HEK293 (cell line): ENCODE measurements around the gene SARS1.

Experiments used
- CTCF ChIA-PET: fragments of 350-600 bp; formaldehyde crosslinking; extraction: SDS; loops from one replicate; lab custom pipeline; 2021; ENCODE audit warnings: antibody characterized with exemption; lab: Yijun Ruan, JAX
- POLR2A ChIA-PET: fragments of 300-600 bp; formaldehyde crosslinking; extraction: SDS; loops from one replicate; lab custom pipeline; 2020; ENCODE audit warnings: antibody characterized with exemption, inconsistent platforms; lab: Yijun Ruan, JAX
- H3K27ac ChIP-seq: fragments of 200-500 bp; sonication (Bioruptor generic); 2 replicates; pipeline ENCODE4 v1.5.1; 2014; ENCODE audit warnings: low read depth, low read length, control low read depth, inconsistent platforms; ENCODE audit errors: extremely low read depth
- H3K36me3 ChIP-seq, 2 experiments: fragments of 200-500 bp in 1 of 2; sonication (Bioruptor generic) in 1 of 2; 1 replicate in 1 of 2; 2 replicates in 1 of 2; pipeline ENCODE4 v1.5.1; 2014 to 2017; ENCODE audit warnings: inconsistent platforms in 2 of 2, low read length in 2 of 2; ENCODE audit not compliant: control insufficient read depth in 2 of 2, insufficient read depth in 1 of 2
- H3K4me1 ChIP-seq: fragments of 200-500 bp; sonication (Bioruptor generic); 2 replicates; pipeline ENCODE4 v1.5.1; 2014; ENCODE audit warnings: mild to moderate bottlenecking, low read length, inconsistent platforms; ENCODE audit not compliant: control insufficient read depth, insufficient read depth
- H3K4me3 ChIP-seq: 2 replicates; pipeline ENCODE4 v1.5.1; 2011; ENCODE audit warnings: low read depth, mild to moderate bottlenecking, control low read depth, low read length, moderate library complexity
- H3K9me3 ChIP-seq: fragments of 200-500 bp; sonication (Bioruptor generic); 2 replicates; pipeline ENCODE4 v1.5.1; 2014; ENCODE audit warnings: low read depth, low read length, inconsistent platforms; ENCODE audit not compliant: control insufficient read depth, insufficient read depth
- BCL11A ChIP-seq: fragments of 450-650 bp; formaldehyde crosslinking; IDR thresholded peaks from 2 replicates; pipeline ENCODE4 v1.5.1; 2016; ENCODE audit warnings: low read depth, missing biosample characterization, missing genetic modification characterization
- EGR2 ChIP-seq: fragments of 450-650 bp; formaldehyde crosslinking; IDR thresholded peaks from 2 replicates; pipeline ENCODE4 v1.5.1; 2016; ENCODE audit warnings: low read depth, missing biosample characterization, missing genetic modification characterization
- MZF1 ChIP-seq: fragments of 450-650 bp; formaldehyde crosslinking; IDR thresholded peaks from 2 replicates; pipeline ENCODE4 v1.5.1; 2017; ENCODE audit warnings: missing biosample characterization, missing genetic modification characterization, borderline replicate concordance
- SALL2 ChIP-seq: fragments of 450-650 bp; formaldehyde crosslinking; IDR thresholded peaks from 2 replicates; pipeline ENCODE4 v1.5.0; 2017; ENCODE audit warnings: missing biosample characterization, mild to moderate bottlenecking, missing genetic modification characterization, borderline replicate concordance
- TCF7L2 ChIP-seq: IDR thresholded peaks from 2 replicates; pipeline ENCODE4 v1.6.1; 2011; ENCODE audit warnings: low read depth, mild to moderate bottlenecking, inconsistent platforms, low read length, moderate library complexity, borderline replicate concordance
- TSHZ1 ChIP-seq: fragments of 450-650 bp; formaldehyde crosslinking; IDR thresholded peaks from 2 replicates; pipeline ENCODE4 v1.5.1; 2016; ENCODE audit warnings: missing biosample characterization, missing genetic modification characterization, borderline replicate concordance
- WT1 ChIP-seq: fragments of 450-650 bp; formaldehyde crosslinking; IDR thresholded peaks from 2 replicates; pipeline ENCODE4 v1.5.1; 2016; ENCODE audit warnings: missing biosample characterization, missing genetic modification characterization
- ZNF121 ChIP-seq: fragments of 450-650 bp; formaldehyde crosslinking; IDR thresholded peaks from 2 replicates; pipeline ENCODE4 v1.5.1; 2016; ENCODE audit warnings: missing biosample characterization, missing genetic modification characterization
- ZNF157 ChIP-seq: fragments of 450-650 bp; formaldehyde crosslinking; IDR thresholded peaks from 2 replicates; pipeline ENCODE4 v1.5.1; 2016; ENCODE audit warnings: missing biosample characterization, missing genetic modification characterization
- ZNF2 ChIP-seq: fragments of 450-650 bp; formaldehyde crosslinking; IDR thresholded peaks from 2 replicates; pipeline ENCODE4 v1.5.1; 2016; ENCODE audit warnings: missing biosample characterization, missing genetic modification characterization
- ZNF223 ChIP-seq: fragments of 450-650 bp; formaldehyde crosslinking; IDR thresholded peaks from 2 replicates; pipeline ENCODE4 v1.5.1; 2016; ENCODE audit warnings: missing biosample characterization, missing genetic modification characterization
- ZNF350 ChIP-seq: fragments of 450-650 bp; formaldehyde crosslinking; IDR thresholded peaks from 2 replicates; pipeline ENCODE4 v1.5.0; 2017; ENCODE audit warnings: missing biosample characterization, mild to moderate bottlenecking, missing genetic modification characterization
- ZNF391 ChIP-seq: fragments of 450-650 bp; formaldehyde crosslinking; IDR thresholded peaks from 2 replicates; pipeline ENCODE4 v1.5.1; 2016; ENCODE audit warnings: low read depth, missing biosample characterization, missing genetic modification characterization, borderline replicate concordance
- ZNF416 ChIP-seq: fragments of 450-650 bp; formaldehyde crosslinking; IDR thresholded peaks from 2 replicates; pipeline ENCODE4 v1.5.1; 2016; ENCODE audit warnings: missing biosample characterization, missing genetic modification characterization
- ZNF514 ChIP-seq: fragments of 450-650 bp; formaldehyde crosslinking; IDR thresholded peaks from 2 replicates; pipeline ENCODE4 v1.5.1; 2016; ENCODE audit warnings: missing biosample characterization, missing genetic modification characterization
- ZNF544 ChIP-seq: fragments of 450-650 bp; formaldehyde crosslinking; IDR thresholded peaks from 2 replicates; pipeline ENCODE4 v1.5.0; 2017; ENCODE audit warnings: missing biosample characterization, missing genetic modification characterization
- ZNF585B ChIP-seq: fragments of 450-650 bp; formaldehyde crosslinking; IDR thresholded peaks from 2 replicates; pipeline ENCODE4 v1.5.1; 2016; ENCODE audit warnings: missing biosample characterization, missing genetic modification characterization
- ZNF626 ChIP-seq: fragments of 450-650 bp; sonication (Bioruptor Pico); formaldehyde crosslinking; IDR thresholded peaks from 2 replicates; pipeline ENCODE4 v1.5.1; 2018; ENCODE audit warnings: missing biosample characterization, missing genetic modification characterization, inconsistent platforms
- ZNF707 ChIP-seq: fragments of 450-650 bp; formaldehyde crosslinking; IDR thresholded peaks from 2 replicates; pipeline ENCODE4 v1.5.1; 2016; ENCODE audit warnings: missing biosample characterization, missing genetic modification characterization
- ZNF747 ChIP-seq: fragments of 450-650 bp; formaldehyde crosslinking; IDR thresholded peaks from 2 replicates; pipeline ENCODE4 v1.5.1; 2016; ENCODE audit warnings: missing biosample characterization, missing genetic modification characterization
- ZNF768 ChIP-seq: fragments of 450-650 bp; formaldehyde crosslinking; IDR thresholded peaks from 2 replicates; pipeline ENCODE4 v1.5.1; 2018; ENCODE audit warnings: missing biosample characterization, mild to moderate bottlenecking, missing genetic modification characterization
- ZNF777 ChIP-seq: fragments of 450-650 bp; formaldehyde crosslinking; IDR thresholded peaks from 2 replicates; pipeline ENCODE4 v1.5.1; 2017; ENCODE audit warnings: missing biosample characterization, missing genetic modification characterization, borderline replicate concordance
- ZSCAN5A ChIP-seq: fragments of 450-650 bp; formaldehyde crosslinking; IDR thresholded peaks from 2 replicates; pipeline ENCODE4 v1.5.1; 2016; ENCODE audit warnings: missing biosample characterization, missing genetic modification characterization
- TF ChIP-seq, protein P1 (sequence below): fragments of 450-650 bp; formaldehyde crosslinking; IDR thresholded peaks from 2 replicates; pipeline ENCODE4 v1.5.1; 2016; ENCODE audit warnings: missing biosample characterization, missing genetic modification characterization, borderline replicate concordance

Gene SARS1

DNA sequence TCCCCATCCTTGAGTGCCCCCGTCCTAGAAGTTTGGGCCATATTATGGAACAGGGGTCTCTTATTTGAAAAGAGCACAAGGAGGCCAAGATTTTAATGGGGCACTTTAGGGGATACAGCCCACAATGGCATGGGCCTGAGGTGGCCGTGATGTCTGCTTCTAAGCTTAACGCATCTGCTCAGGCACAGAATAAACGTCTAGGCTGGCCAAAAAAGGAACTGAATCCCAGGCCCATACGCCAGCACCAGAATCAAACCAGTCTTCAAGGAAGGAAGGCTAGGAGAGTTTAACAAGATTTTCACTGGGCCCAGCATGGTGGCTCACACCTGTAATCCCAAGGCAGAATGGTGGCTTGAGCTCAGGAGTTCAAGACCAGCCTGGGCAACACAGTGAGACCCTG is 9.2 kb upstream of the SARS1 start:
- Histone ChIP-seq H3K4me1 (no peaks in the 10 kb centered on the region), H3K27ac (no peak overlapping the region), H3K4me3 (no peak overlapping the region), H3K36me3 (no peaks in the 10 kb centered on the region), H3K9me3 (no peaks in the 10 kb centered on the region)
- CTCF ChIA-PET: interaction anchor here (0.5 to 1.3 kb wide), 3 partner anchors 9 to 122 kb away, joined by 4 to 6 read pairs (median 4); partner anchors contain the start of gene SARS1
- no peak for TF ChIP-seq ZNF514 (tag by site-specific recombination)
- TF ChIP-seq ZNF121 (tag by site-specific recombination): no peak
- TF ChIP-seq ZSCAN5A: no peak
- TF ChIP-seq ZNF416 (tag by site-specific recombination): no peak
- no peak for TF ChIP-seq EGR2 (tag by site-specific recombination)
- TF ChIP-seq ZNF157 (tag by site-specific recombination): no peak
- no peak for TF ChIP-seq ZNF707
- POLR2A ChIA-PET: interaction anchor here (1.5 kb wide), 1 partner anchor 10 kb away, joined by 3 read pairs; no protein-coding TSS in a partner anchor

- Histone ChIP-seq H3K36me3 (no peaks in the 10 kb centered on the region), H3K27ac (no peak overlapping the region), H3K9me3 (no peaks in the 10 kb centered on the region), H3K4me1 (no peaks in the 10 kb centered on the region), H3K4me3 (no peak overlapping the region)
- TF ChIP-seq SALL2 (tag by site-specific recombination): no peak
- TF ChIP-seq ZNF2 (tag by site-specific recombination): no peak
- TF ChIP-seq TSHZ1 (tag by site-specific recombination): no peak
- TF ChIP-seq ZNF391 (tag by site-specific recombination): no peak
- TF ChIP-seq BCL11A: no peak
- no peak for TF ChIP-seq ZNF777 (tag by site-specific recombination)
- TF ChIP-seq MZF1 (tag by site-specific recombination): no peak
- TF ChIP-seq ZNF350 (tag by site-specific recombination): no peak
- no peak for TF ChIP-seq ZNF626 (tag by site-specific recombination)
- no peak for TF ChIP-seq WT1 (tag by site-specific recombination)
- CTCF ChIA-PET: interaction anchor here (0.7 kb wide), 3 partner anchors 8 to 94 kb away, joined by 3 to 5 read pairs (median 3); a partner anchor contains a TSS
- POLR2A ChIA-PET: no interaction called here
These were observed 7.4 kb upstream of the SARS1 start for GRCh38 chr1:109206339-109206738.

GRCh38 chr1:109207467-109208103 is 6.1 kb upstream of the SARS1 start:
- H3K27ac ChIP-seq: no peak overlapping the region
- H3K9me3 ChIP-seq: no peaks in the 10 kb centered on the region
- no peaks in the 10 kb centered on the region for H3K36me3 ChIP-seq
- H3K4me1 ChIP-seq: no peaks in the 10 kb centered on the region
- no peak overlapping the region for H3K4me3 ChIP-seq
- CTCF ChIA-PET: interaction anchor here (0.7 to 1.7 kb wide), 2 partner anchors 23 to 57 kb away, joined by 3 to 5 read pairs; no protein-coding TSS in a partner anchor
- POLR2A ChIA-PET: interaction anchor here (0.6 to 0.7 kb wide), 2 partner anchors 9 to 105 kb away, joined by 3 read pairs; no protein-coding TSS in a partner anchor
- TF ChIP-seq ZNF768 (tag by site-specific recombination): no peak
- no peak for TF ChIP-seq ZNF544 (tag by site-specific recombination)
- TF ChIP-seq TCF7L2: no peak
- TF ChIP-seq ZNF707: no peak
- no peak for TF ChIP-seq ZNF223
- TF ChIP-seq, protein P1, sequence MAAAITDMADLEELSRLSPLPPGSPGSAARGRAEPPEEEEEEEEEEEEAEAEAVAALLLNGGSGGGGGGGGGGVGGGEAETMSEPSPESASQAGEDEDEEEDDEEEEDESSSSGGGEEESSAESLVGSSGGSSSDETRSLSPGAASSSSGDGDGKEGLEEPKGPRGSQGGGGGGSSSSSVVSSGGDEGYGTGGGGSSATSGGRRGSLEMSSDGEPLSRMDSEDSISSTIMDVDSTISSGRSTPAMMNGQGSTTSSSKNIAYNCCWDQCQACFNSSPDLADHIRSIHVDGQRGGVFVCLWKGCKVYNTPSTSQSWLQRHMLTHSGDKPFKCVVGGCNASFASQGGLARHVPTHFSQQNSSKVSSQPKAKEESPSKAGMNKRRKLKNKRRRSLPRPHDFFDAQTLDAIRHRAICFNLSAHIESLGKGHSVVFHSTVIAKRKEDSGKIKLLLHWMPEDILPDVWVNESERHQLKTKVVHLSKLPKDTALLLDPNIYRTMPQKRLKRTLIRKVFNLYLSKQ (tag by site-specific recombination): no peak
- TF ChIP-seq ZNF585B: no peak
- TF ChIP-seq ZNF747: no peak
